Peyer's patch (tissue), 4 donors: ENCODE data around the gene KCNN4. TPM values are rescaled to one million over a fixed set of nuclear protein-coding genes. Genes with fewer than 3 reads are reported as not detected.

ENCODE experiments used
- DNase-seq, 3 donors: peaks; one replicate each; pipeline ENCODE4 v3.0.0-alpha.2; 2017 to 2019
- H3K27ac ChIP-seq, 4 donors: fragments of 200-600 bp; sonication (generic); one replicate each; pipeline ENCODE4 v1.5.1; 2016 to 2019
- H3K27me3 ChIP-seq, 2 donors: fragments of 200-600 bp; sonication (generic); one replicate each; pipeline ENCODE4 v1.5.1; 2019
- H3K36me3 ChIP-seq, 3 donors: fragments of 200-600 bp; sonication (generic); one replicate each; pipeline ENCODE4 v1.5.1; 2016 to 2019
- H3K4me1 ChIP-seq, 4 donors: fragments of 200-600 bp; sonication (generic); one replicate each; pipeline ENCODE4 v1.5.1; 2016 to 2019
- H3K4me3 ChIP-seq, 4 donors: fragments of 200-600 bp; sonication (generic); 1 replicate in 3 of 4; 2 replicates in 1 of 4; pipeline ENCODE4 v1.5.1; 2016 to 2019; ENCODE audit warnings: mild to moderate bottlenecking in 1 of 4
- H3K9me3 ChIP-seq, 4 donors: fragments of 200-600 bp; sonication (generic); one replicate each; pipeline ENCODE4 v1.5.1; 2016 to 2019; ENCODE audit warnings: mild to moderate bottlenecking in 1 of 4
- POLR2A ChIP-seq, 2 donors: fragments of 450-650 bp; IDR thresholded peaks; one replicate each; pipeline ENCODE4 v1.5.1; 2017; ENCODE audit warnings: antibody characterized with exemption in 2 of 2, mild to moderate bottlenecking in 2 of 2, moderate library complexity in 2 of 2
- total RNA-seq, 4 donors: library from RNA; depleted of rRNA; stranded (reverse); fragments of >200 nt; gene quantifications; one replicate each; pipeline ENCODE4 v1.1.0, GENCODE V29; 2016
- TF ChIP-seq, protein P1 (sequence below), 6 experiments: fragments of 450-650 bp in 4 of 6; fragments of 200-600 bp in 2 of 6; sonication (generic) in 1 of 6; IDR thresholded peaks; one replicate each; pipeline ENCODE4 v1.5.1; 2017 to 2019; ENCODE audit warnings: antibody characterized with exemption in 6 of 6, mild to moderate bottlenecking in 3 of 6, moderate library complexity in 1 of 6

Gene KCNN4
- total RNA-seq, 4 donors from 2014 or later, result 5.1 to 54.5 (median 33.1) TPM

DNA sequence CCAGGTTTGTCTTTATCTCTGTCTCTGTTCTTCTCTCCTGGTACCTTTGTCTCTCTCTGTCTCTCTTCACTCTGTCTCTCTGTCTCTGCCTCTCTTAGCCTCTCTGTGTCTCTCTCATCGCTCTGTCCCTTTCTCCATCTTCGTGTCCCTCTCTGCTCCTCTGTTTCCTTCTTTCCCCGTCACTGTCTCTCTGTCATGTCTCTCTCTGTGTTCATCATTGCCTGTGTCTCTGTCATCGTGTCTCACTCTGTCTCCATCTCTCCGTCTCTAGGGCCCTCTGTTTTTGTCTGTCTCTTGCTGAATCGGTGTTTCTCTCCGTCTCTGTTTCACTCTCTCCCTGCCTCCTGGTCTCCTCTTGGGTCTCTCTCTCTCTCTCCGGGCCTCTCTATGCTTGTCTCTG lies 2.9 kb upstream of the KCNN4 start:
- Histone ChIP-seq H3K4me1 (peaks cover 4 to 48% (median 13%) of the 10 kb centered on the region in 4 donors), H3K4me3 (no peak overlapping the region), H3K27ac (peak overlapping the region in 2 of 4 donors; percentile 78 to 93), H3K9me3 (no peaks in the 10 kb centered on the region), H3K36me3 (no peaks in the 10 kb centered on the region), H3K27me3 (no peaks in the 10 kb centered on the region)
- TF ChIP-seq, protein P1, sequence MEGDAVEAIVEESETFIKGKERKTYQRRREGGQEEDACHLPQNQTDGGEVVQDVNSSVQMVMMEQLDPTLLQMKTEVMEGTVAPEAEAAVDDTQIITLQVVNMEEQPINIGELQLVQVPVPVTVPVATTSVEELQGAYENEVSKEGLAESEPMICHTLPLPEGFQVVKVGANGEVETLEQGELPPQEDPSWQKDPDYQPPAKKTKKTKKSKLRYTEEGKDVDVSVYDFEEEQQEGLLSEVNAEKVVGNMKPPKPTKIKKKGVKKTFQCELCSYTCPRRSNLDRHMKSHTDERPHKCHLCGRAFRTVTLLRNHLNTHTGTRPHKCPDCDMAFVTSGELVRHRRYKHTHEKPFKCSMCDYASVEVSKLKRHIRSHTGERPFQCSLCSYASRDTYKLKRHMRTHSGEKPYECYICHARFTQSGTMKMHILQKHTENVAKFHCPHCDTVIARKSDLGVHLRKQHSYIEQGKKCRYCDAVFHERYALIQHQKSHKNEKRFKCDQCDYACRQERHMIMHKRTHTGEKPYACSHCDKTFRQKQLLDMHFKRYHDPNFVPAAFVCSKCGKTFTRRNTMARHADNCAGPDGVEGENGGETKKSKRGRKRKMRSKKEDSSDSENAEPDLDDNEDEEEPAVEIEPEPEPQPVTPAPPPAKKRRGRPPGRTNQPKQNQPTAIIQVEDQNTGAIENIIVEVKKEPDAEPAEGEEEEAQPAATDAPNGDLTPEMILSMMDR (IDR thresholded peaks at IDR 0.05), result no peak
- no peak for TF ChIP-seq POLR2A (IDR thresholded peaks at IDR 0.05)
- DNase-seq, result no peak

DNA sequence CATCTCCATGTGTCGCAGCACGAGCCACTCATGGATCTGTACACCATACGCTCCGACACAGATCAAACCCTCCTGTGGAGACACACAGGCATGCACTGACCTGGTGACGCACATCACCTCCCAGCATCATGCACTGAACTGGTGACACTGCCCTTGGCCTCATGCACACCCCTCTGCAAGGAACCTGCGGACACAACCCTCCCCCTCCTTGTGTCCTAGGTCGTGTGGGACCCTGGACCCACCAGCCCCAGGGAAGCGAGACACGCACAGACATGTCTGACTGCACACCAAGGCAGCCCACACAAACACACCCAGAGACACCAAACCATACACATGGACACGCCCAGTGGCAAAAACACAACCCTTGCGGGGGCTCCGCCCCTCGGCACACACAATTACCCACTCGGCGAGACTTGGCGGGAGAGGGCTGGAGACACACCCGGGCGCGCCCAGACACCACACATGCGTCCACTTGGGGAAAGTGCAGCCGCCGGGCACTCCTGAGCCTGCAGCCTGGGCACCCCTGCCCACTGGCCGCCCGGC lies 2.0 kb upstream of the KCNN4 start:
- Histone ChIP-seq H3K9me3 (no peaks in the 10 kb centered on the region), H3K36me3 (no peaks in the 10 kb centered on the region), H3K27me3 (no peaks in the 10 kb centered on the region), H3K27ac (peak overlapping the region in 3 of 4 donors; percentile 29 to 93 (median 78)), H3K4me3 (peak overlapping the region in 2 of 4 donors; percentile 16 to 56), H3K4me1 (peaks cover 4 to 56% (median 15%) of the 10 kb centered on the region in 4 donors)
- DNase-seq, result peak; percentile 80 to 87 (median 86)
- TF ChIP-seq, protein P1 (IDR thresholded peaks at IDR 0.05), result no peak
- TF ChIP-seq POLR2A (IDR thresholded peaks at IDR 0.05), result peak in 1 of 2 donors; percentile 4

DNA sequence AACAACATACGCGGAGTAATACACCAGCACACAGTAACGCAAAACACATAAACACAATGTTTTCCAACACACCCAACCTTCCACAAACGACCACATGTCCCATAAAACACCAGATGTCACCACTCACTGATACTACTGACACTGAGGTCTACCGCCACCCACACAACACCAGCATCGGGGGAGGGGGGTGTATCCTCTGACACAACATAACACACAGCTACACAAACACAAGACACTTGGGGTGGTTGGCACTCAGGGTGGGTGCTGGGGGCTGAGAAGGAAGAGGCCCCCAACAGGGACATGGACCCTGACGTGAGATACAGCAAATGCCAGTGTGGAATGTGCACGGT lies 1.5 kb upstream of the KCNN4 start:
- peaks cover 4 to 61% (median 19%) of the 10 kb centered on the region in 4 donors for H3K4me1 ChIP-seq
- no peak for DNase-seq
- TF ChIP-seq POLR2A (IDR thresholded peaks at IDR 0.05), result no peak
- TF ChIP-seq, protein P1 (IDR thresholded peaks at IDR 0.05), result no peak
- H3K27me3 ChIP-seq, result no peaks in the 10 kb centered on the region
- H3K27ac ChIP-seq, result peak overlapping the region in 3 of 4 donors; percentile 78 to 93 (median 82)
- H3K9me3 ChIP-seq, result no peaks in the 10 kb centered on the region
- H3K36me3 ChIP-seq, result no peaks in the 10 kb centered on the region
- peak overlapping the region in 2 of 4 donors; percentile 16 to 56 for H3K4me3 ChIP-seq

DNA sequence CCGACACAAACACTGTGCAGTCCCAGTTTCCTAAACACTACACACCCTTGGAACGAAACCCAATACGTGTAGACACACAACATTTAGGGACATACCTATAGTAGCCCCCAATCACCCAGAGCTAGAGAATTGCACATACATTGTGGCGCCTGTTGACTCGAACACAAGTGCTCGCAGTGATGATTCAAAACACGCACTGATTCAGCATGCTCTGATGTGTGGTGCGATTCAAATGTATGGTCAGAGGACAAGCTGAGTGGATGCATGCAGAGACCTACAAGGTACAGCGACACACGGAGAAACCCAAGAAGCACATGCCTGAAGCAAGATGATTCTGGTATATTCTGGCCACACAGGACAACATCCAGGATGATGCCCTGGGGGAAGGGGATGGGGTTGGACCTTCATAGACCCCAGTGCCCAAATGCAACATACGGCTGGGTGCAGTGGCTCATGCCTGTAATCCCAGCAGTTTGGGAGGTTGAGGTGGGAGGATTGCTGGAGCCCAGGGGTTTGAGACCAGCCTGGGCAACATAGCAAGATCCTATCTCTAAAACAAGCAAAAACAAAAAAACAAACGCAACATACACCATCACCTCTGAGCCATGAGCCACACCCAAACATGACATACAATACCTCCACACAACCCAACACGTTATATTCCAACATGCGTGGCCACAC lies 997 bp upstream of the KCNN4 start:
- H3K9me3 ChIP-seq, result no peaks in the 10 kb centered on the region
- peak overlapping the region in 3 of 4 donors; percentile 78 to 93 (median 82) for H3K27ac ChIP-seq
- DNase-seq, result peak in 1 of 3 donors; percentile 19
- H3K4me3 ChIP-seq, result peak overlapping the region in 2 of 4 donors; percentile 47 to 56
- H3K4me1 ChIP-seq, result peaks cover 4 to 61% (median 19%) of the 10 kb centered on the region in 4 donors
- H3K36me3 ChIP-seq, result no peaks in the 10 kb centered on the region
- no peaks in the 10 kb centered on the region for H3K27me3 ChIP-seq
- TF ChIP-seq, protein P1 (IDR thresholded peaks at IDR 0.05), result no peak
- TF ChIP-seq POLR2A (IDR thresholded peaks at IDR 0.05), result no peak

DNA sequence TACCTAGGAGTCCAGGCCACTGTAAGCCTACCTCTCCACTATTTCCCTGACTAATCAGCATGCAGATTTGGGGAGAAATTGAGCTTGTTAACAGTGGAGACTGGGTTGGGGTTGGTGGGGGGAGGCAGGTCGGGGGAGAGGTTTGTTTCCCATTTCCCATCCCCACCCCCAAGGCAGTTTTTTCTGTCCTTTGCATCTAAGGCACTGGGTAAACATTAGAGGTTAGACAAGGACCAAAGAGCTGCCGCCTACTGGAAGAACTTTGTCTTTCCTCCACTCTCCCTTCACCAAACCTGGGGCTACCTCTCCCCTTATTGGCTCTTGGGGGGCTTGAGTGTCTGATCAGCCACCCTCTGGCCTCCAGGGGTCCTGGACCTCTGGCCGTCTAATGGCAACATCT lies 953 bp downstream of the KCNN4 start:
- H3K27me3 ChIP-seq, result no peaks in the 10 kb centered on the region
- TF ChIP-seq, protein P1 (IDR thresholded peaks at IDR 0.05), result peak in 4 of 6 experiments; percentile 6 to 32 (median 28)
- no peak for TF ChIP-seq POLR2A (IDR thresholded peaks at IDR 0.05)
- peak overlapping the region; percentile 42 to 56 (median 48) for H3K4me3 ChIP-seq
- H3K4me1 ChIP-seq, result peaks cover 4 to 63% (median 17%) of the 10 kb centered on the region in 4 donors
- peak in 1 of 3 donors; percentile 43 for DNase-seq
- H3K27ac ChIP-seq, result peak overlapping the region; percentile 70 to 93 (median 80)
- no peaks in the 10 kb centered on the region for H3K9me3 ChIP-seq
- H3K36me3 ChIP-seq, result no peaks in the 10 kb centered on the region
